Measurements from ENCODE around the gene ACP1.

ACP1 gene

GRCh38 chr2:279956-280649 lies 15.4 kb downstream of the ACP1 start:
- H3K27ac ChIP-seq, result no peak overlapping the region
- no peak for TF ChIP-seq ZFX (IDR thresholded peaks at IDR 0.05; ENCODE audit: borderline replicate concordance)
- TF ChIP-seq CTCF (IDR thresholded peaks at IDR 0.05), result no peak

DNA sequence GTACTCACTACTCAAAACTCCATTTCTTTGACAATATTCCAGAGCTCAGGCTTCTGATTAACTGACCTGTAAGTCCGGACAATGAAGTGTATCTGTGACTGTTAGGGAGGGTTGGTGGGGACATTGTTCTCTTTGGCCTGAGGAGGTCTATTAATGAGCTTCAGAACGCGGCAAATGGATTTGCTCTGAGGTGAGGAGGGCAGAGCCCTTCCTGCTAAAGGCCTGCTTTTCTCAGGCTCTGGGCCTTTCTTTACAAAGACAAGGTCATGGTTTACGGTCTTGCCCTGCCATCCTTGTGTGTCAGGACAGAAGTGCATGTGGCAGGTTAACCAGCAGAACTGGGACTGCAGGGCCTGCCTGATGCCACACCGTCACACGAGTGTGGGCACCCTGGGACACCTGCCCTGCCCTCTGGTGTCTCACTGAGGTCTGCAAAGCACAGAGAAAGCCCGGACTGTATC lies 15.9 kb downstream of the ACP1 start:
- no peak for TF ChIP-seq ZFX (IDR thresholded peaks at IDR 0.05; ENCODE audit: borderline replicate concordance)
- TF ChIP-seq CTCF (IDR thresholded peaks at IDR 0.05), result no peak
- H3K27ac ChIP-seq, result no peak overlapping the region

- no peak overlapping the region for H3K27ac ChIP-seq
- TF ChIP-seq CTCF (IDR thresholded peaks at IDR 0.05) (no peak), ZFX (IDR thresholded peaks at IDR 0.05; ENCODE audit: borderline replicate concordance) (no peak)
Measured at GRCh38 chr2:281381-281780, 16.6 kb downstream of the ACP1 start.

DNA sequence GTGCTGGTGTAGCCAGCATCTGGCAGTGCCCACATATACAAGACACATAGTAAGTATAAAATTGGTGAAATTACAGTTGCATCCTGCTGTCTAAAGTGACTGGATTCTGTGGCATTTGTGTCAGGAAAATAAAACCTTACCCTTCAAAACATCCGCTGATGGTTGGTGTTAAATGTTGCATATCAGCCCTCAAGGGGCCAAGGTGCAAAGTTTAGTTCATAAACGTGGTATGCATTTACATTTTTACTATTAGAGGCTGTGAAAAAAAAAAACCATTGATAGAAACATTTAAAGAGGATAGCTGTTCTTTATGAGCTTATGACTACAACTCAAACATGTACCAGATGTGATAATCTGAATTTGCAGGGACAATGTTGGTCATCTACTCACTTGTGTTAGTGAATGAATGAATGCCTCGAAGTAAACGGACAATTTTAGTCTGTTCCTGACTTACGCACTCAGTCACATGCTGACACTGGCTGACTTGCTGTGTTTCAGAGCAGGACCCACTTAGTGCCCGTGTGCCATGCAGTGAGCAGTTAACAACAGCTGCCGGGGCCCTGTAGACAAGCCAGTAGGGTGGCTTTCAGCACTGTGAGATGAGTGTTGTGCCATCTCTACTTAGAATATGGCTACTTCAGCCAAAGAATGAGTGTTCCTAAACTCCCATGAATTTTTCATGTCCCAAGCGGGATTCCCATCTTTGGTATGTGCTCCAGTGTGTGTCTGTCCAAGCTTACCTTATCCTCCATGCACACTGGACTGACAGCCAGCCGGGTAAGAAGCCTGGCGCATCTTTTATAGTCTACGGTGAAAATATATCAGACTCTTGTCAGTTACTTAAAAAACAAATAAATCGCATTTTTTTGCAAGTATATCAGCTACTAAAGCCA lies 17.9 kb downstream of the ACP1 start:
- H3K27ac ChIP-seq, result no peak overlapping the region
- TF ChIP-seq ZFX (IDR thresholded peaks at IDR 0.05; ENCODE audit: borderline replicate concordance) (no peak), CTCF (IDR thresholded peaks at IDR 0.05) (no peak)

GRCh38 chr2:283996-284794 lies 19.4 kb downstream of the ACP1 start:
- no peak overlapping the region for H3K27ac ChIP-seq
- TF ChIP-seq ZFX (IDR thresholded peaks at IDR 0.05; ENCODE audit: borderline replicate concordance) (no peak), CTCF (IDR thresholded peaks at IDR 0.05) (no peak)

GRCh38 chr2:284896-285492 lies 20.2 kb downstream of the ACP1 start:
- TF ChIP-seq CTCF (IDR thresholded peaks at IDR 0.05), result no peak
- TF ChIP-seq ZFX (IDR thresholded peaks at IDR 0.05; ENCODE audit: borderline replicate concordance), result no peak
- no peak overlapping the region for H3K27ac ChIP-seq

All from 22Rv1 (cell line).